CD4-positive, alpha-beta T cell (primary cell): ENCODE data around the gene SCARB1. TPM values are rescaled to one million over a fixed set of nuclear protein-coding genes. Genes with fewer than 3 reads are reported as not detected.

Source experiments
- ATAC-seq: fragments of 200-7000 bp; cut with Tn5 transposase; one replicate; pipeline ENCODE4 v1.10.0; 2022; ENCODE audit warnings: mild to moderate bottlenecking; ENCODE audit not compliant: poor library complexity
- CTCF ChIA-PET: fragments of 350-600 bp; sonication (Branson Sonifier 250); formaldehyde crosslinking; loops from one replicate; lab custom pipeline; 2021; ENCODE audit warnings: antibody characterized with exemption, inconsistent platforms; lab: Charles Lee
- POLR2A ChIA-PET: fragments of 350-600 bp; sonication (Branson Sonifier 250); formaldehyde crosslinking; loops from one replicate; lab custom pipeline; 2021; ENCODE audit warnings: antibody characterized with exemption, inconsistent platforms; lab: Charles Lee
- DNase-seq, 14 experiments: peaks; one replicate each; pipeline ENCODE4 v3.0.0-alpha.2; 2013 to 2020; ENCODE audit warnings: mixed read lengths in 2 of 14
- H3K27ac ChIP-seq, 2 donors: one replicate each; pipeline versions ENCODE4 v1.5.1 to v1.7.0; 2013; ENCODE audit warnings: low read length in 2 of 2, low read depth in 1 of 2, mild to moderate bottlenecking in 1 of 2
- H3K27me3 ChIP-seq, 2 experiments: 1 replicate in 1 of 2; 2 replicates in 1 of 2; pipeline versions ENCODE4 v1.6.1 to v1.7.0; 2013; ENCODE audit warnings: low read length in 2 of 2, control low read depth in 1 of 2, mild to moderate bottlenecking in 1 of 2, moderate library complexity in 1 of 2; ENCODE audit not compliant: insufficient read depth in 2 of 2, control insufficient read depth in 1 of 2
- H3K36me3 ChIP-seq: one replicate; pipeline ENCODE4 v1.6.1; 2013; ENCODE audit warnings: low read length, control low read depth; ENCODE audit not compliant: insufficient read depth
- H3K4me1 ChIP-seq: one replicate; pipeline ENCODE4 v1.6.1; 2013; ENCODE audit warnings: low read length, control low read depth; ENCODE audit not compliant: insufficient read depth
- H3K4me3 ChIP-seq: one replicate; pipeline ENCODE4 v1.5.1; 2013; ENCODE audit warnings: mild to moderate bottlenecking, low read length, moderate library complexity
- H3K9me3 ChIP-seq, 2 experiments: 1 replicate in 1 of 2; 2 replicates in 1 of 2; pipeline versions ENCODE4 v1.6.1 to v1.7.0; 2013; ENCODE audit warnings: low read length in 2 of 2, mild to moderate bottlenecking in 2 of 2, control low read depth in 1 of 2, moderate library complexity in 1 of 2; ENCODE audit not compliant: control insufficient read depth in 1 of 2, insufficient read depth in 1 of 2
- H3K27ac Mint-ChIP-seq: one replicate; pipeline ENCODE4 v1.8.0; 2020; ENCODE audit warnings: mixed read lengths
- H3K27me3 Mint-ChIP-seq: one replicate; pipeline ENCODE4 v1.8.0; 2021; ENCODE audit warnings: mixed read lengths
- H3K36me3 Mint-ChIP-seq: one replicate; pipeline ENCODE4 v1.8.0; 2021; ENCODE audit warnings: low read depth, mixed read lengths
- H3K4me1 Mint-ChIP-seq: one replicate; pipeline ENCODE4 v1.8.0; 2021; ENCODE audit warnings: low read depth, mixed read lengths
- H3K4me3 Mint-ChIP-seq: one replicate; pipeline ENCODE4 v1.8.0; 2020; ENCODE audit warnings: mild to moderate bottlenecking, mixed read lengths
- H3K9me3 Mint-ChIP-seq: one replicate; pipeline ENCODE4 v1.8.0; 2020; ENCODE audit warnings: mixed read lengths
- CTCF ChIP-seq: fragments of 200-600 bp; IDR thresholded peaks from one replicate; pipeline ENCODE4 v1.8.0; 2022; ENCODE audit warnings: antibody characterized with exemption, mild to moderate bottlenecking
- intact Hi-C, 2 experiments: fragments of 100-400 bp; cut with DNase I in 1 of 2; cut with micrococcal nuclease in 1 of 2; formaldehyde crosslinking; loops; one replicate each; pipeline versions ENCODE4 v1.15.1 to v1.9.0; 2023 to 2025; cut with DNase I, micrococcal nuclease
- total RNA-seq, 174 experiments: library from RNA in 2 of 174; stranded (reverse) in 2 of 174; gene quantifications; one replicate each; pipeline ENCODE4 v1.2.3 and lab custom pipeline; 2021 to 2026

The SCARB1 gene
- total RNA-seq, 2 experiments from 2014 or later = 2.3 to 3.7 TPM

- Mint-ChIP-seq H3K36me3 (no peaks in the 10 kb centered on the region), H3K27ac (no peak overlapping the region), H3K4me3 (no peak overlapping the region), H3K4me1 (peaks cover 13% of the 10 kb centered on the region), H3K9me3 (no peaks in the 10 kb centered on the region), H3K27me3 (no peaks in the 10 kb centered on the region)
- H3K4me1 ChIP-seq = peaks cover 6% of the 10 kb centered on the region
- DNase-seq = peak in 5 of 14 experiments; percentile 10 to 59 (median 25)
- intact Hi-C loops = loop anchor here in 1 of 2 experiments (10.0 kb wide), 1 partner anchor 310 kb away; no protein-coding TSS in a partner anchor
- no peak overlapping the region for H3K27ac ChIP-seq
- H3K27me3 ChIP-seq = no peaks in the 10 kb centered on the region
- TF ChIP-seq CTCF = peak; percentile 44
- H3K4me3 ChIP-seq = no peak overlapping the region
- ChIA-PET POLR2A (no interaction called here), CTCF (no interaction called here)
- H3K9me3 ChIP-seq = peaks cover 0 to 9% of the 10 kb centered on the region in 2 experiments
- ATAC-seq = no peak
- H3K36me3 ChIP-seq = no peaks in the 10 kb centered on the region
Measured at GRCh38 chr12:124764451-124764850, 99.2 kb downstream of the SCARB1 start.

GRCh38 chr12:124763594-124763979, 100.1 kb downstream of the SCARB1 start:
- ChIA-PET POLR2A (no interaction called here), CTCF (no interaction called here)
- H3K4me1 Mint-ChIP-seq = peaks cover 13% of the 10 kb centered on the region
- H3K27me3 ChIP-seq = no peaks in the 10 kb centered on the region
- no peak overlapping the region for H3K27ac Mint-ChIP-seq
- H3K27me3 Mint-ChIP-seq = no peaks in the 10 kb centered on the region
- no peaks in the 10 kb centered on the region for H3K36me3 ChIP-seq
- ATAC-seq (no peak), DNase-seq (no peak)
- no peak for TF ChIP-seq CTCF
- no peak overlapping the region for H3K4me3 Mint-ChIP-seq
- H3K9me3 ChIP-seq = peaks cover 0 to 9% of the 10 kb centered on the region in 2 experiments
- no peaks in the 10 kb centered on the region for H3K36me3 Mint-ChIP-seq
- H3K9me3 Mint-ChIP-seq = no peaks in the 10 kb centered on the region
- H3K4me1 ChIP-seq = peaks cover 6% of the 10 kb centered on the region
- no peak overlapping the region for H3K4me3 ChIP-seq
- H3K27ac ChIP-seq = no peak overlapping the region
- intact Hi-C loops = loop anchor here in 1 of 2 experiments (10.0 kb wide), 1 partner anchor 309 kb away; no protein-coding TSS in a partner anchor

GRCh38 chr12:124762791-124763593, 100.7 kb downstream of the SCARB1 start:
- ChIA-PET POLR2A (no interaction called here), CTCF (interaction anchor here (1.7 kb wide), 1 partner anchor 9 kb away, joined by 6 read pairs; no protein-coding TSS in a partner anchor)
- peaks cover 0 to 9% of the 10 kb centered on the region in 2 experiments for H3K9me3 ChIP-seq
- no peak overlapping the region for H3K4me3 ChIP-seq
- Mint-ChIP-seq H3K4me3 (no peak overlapping the region), H3K9me3 (no peaks in the 10 kb centered on the region), H3K4me1 (peaks cover 13% of the 10 kb centered on the region), H3K27ac (no peak overlapping the region), H3K36me3 (no peaks in the 10 kb centered on the region), H3K27me3 (no peaks in the 10 kb centered on the region)
- peaks cover 6% of the 10 kb centered on the region for H3K4me1 ChIP-seq
- no peak overlapping the region for H3K27ac ChIP-seq
- TF ChIP-seq CTCF = no peak
- intact Hi-C loops = loop anchor here in 1 of 2 experiments (10.0 kb wide), 1 partner anchor 308 kb away; no protein-coding TSS in a partner anchor
- H3K27me3 ChIP-seq = no peaks in the 10 kb centered on the region
- H3K36me3 ChIP-seq = no peaks in the 10 kb centered on the region
- ATAC-seq (no peak), DNase-seq (no peak)
